Measurements from ENCODE around the gene CALCOCO1. TPM values are rescaled to one million over a fixed set of nuclear protein-coding genes. Genes with fewer than 3 reads are reported as not detected.

CALCOCO1 gene
- total RNA-seq, 1 donor from 2014 or later: 101 TPM

GRCh38 chr12:53743266-53744129, 16.2 kb upstream of the CALCOCO1 start:
- no peaks in the 10 kb centered on the region for H3K36me3 Mint-ChIP-seq (ENCODE audit: insufficient read depth)
- no peak overlapping the region for H3K4me3 Mint-ChIP-seq (ENCODE audit: low read depth)

DNA sequence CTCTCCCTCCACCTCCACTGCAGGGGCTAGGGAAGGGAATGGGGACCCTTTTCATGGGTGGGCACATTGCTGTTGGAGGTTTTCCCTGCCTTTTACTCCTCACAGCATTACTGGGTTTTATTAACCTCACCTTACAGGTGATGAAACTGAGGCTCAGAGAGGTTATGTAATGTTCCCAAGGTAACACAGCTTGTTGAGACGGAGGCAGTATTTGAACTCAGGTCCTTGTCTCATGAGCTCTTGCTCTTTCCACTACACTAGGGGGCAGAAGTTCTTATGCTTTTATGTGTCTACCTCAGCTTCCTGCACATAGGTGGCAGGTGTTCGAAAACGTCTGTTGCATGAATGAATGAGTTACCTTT, 12.9 kb upstream of the CALCOCO1 start:
- H3K36me3 Mint-ChIP-seq (ENCODE audit: insufficient read depth): no peaks in the 10 kb centered on the region
- no peaks in the 10 kb centered on the region for H3K9me3 Mint-ChIP-seq (ENCODE audit: low read depth)
- peaks cover 35% of the 10 kb centered on the region for H3K27me3 Mint-ChIP-seq
- no peak for DNase-seq (ENCODE audit: low spot score, unreplicated experiment)
- TF ChIP-seq CTCF (IDR thresholded peaks at IDR 0.05; ENCODE audit: unreplicated experiment): no peak
- no peak overlapping the region for H3K4me3 Mint-ChIP-seq (ENCODE audit: low read depth)
- H3K4me1 Mint-ChIP-seq (ENCODE audit: low read depth): peaks cover 8% of the 10 kb centered on the region
- H3K27ac Mint-ChIP-seq: no peak overlapping the region

More at GRCh38 chr12:53743266-53744129, 16.2 kb upstream of the CALCOCO1 start:
- Mint-ChIP-seq H3K27me3 (peaks cover 48% of the 10 kb centered on the region), H3K9me3 (ENCODE audit: low read depth) (no peaks in the 10 kb centered on the region), H3K27ac (no peak overlapping the region), H3K4me1 (ENCODE audit: low read depth) (peaks cover 6% of the 10 kb centered on the region)
- peak; percentile 57 for DNase-seq (ENCODE audit: low spot score, unreplicated experiment)
- peak; percentile 89 for TF ChIP-seq CTCF (IDR thresholded peaks at IDR 0.05; ENCODE audit: unreplicated experiment)

- peak overlapping the region; percentile 48 for H3K4me3 Mint-ChIP-seq (ENCODE audit: low read depth)
- H3K4me1 Mint-ChIP-seq (ENCODE audit: low read depth): peaks cover 8% of the 10 kb centered on the region
- DNase-seq (ENCODE audit: low spot score, unreplicated experiment): no peak
- no peaks in the 10 kb centered on the region for H3K36me3 Mint-ChIP-seq (ENCODE audit: insufficient read depth)
- no peak for TF ChIP-seq CTCF (IDR thresholded peaks at IDR 0.05; ENCODE audit: unreplicated experiment)
- no peaks in the 10 kb centered on the region for H3K9me3 Mint-ChIP-seq (ENCODE audit: low read depth)
- no peak overlapping the region for H3K27ac Mint-ChIP-seq
- peaks cover 29% of the 10 kb centered on the region for H3K27me3 Mint-ChIP-seq
These were observed 12.2 kb upstream of the CALCOCO1 start for GRCh38 chr12:53739214-53740129.

GRCh38 chr12:53738406-53739213, 11.4 kb upstream of the CALCOCO1 start:
- no peaks in the 10 kb centered on the region for H3K9me3 Mint-ChIP-seq (ENCODE audit: low read depth)
- peak; percentile 52 for DNase-seq (ENCODE audit: low spot score, unreplicated experiment)
- peak overlapping the region; percentile 59 for H3K4me3 Mint-ChIP-seq (ENCODE audit: low read depth)
- peaks cover 26% of the 10 kb centered on the region for H3K27me3 Mint-ChIP-seq
- peaks cover 8% of the 10 kb centered on the region for H3K4me1 Mint-ChIP-seq (ENCODE audit: low read depth)
- no peak overlapping the region for H3K27ac Mint-ChIP-seq
- TF ChIP-seq CTCF (IDR thresholded peaks at IDR 0.05; ENCODE audit: unreplicated experiment): no peak
- no peaks in the 10 kb centered on the region for H3K36me3 Mint-ChIP-seq (ENCODE audit: insufficient read depth)
